Fibroblast of the aortic adventitia (primary cell): ENCODE measurements around the gene THTPA. TPM values are rescaled to one million over a fixed set of nuclear protein-coding genes. Genes with fewer than 3 reads are reported as not detected.

ENCODE experiments used
- DNase-seq: peaks from one replicate; pipeline ENCODE4 v3.0.0-alpha.2; 2010; ENCODE audit warnings: low read depth
- H3K4me3 ChIP-seq: 2 replicates; pipeline ENCODE4 v1.5.1; 2011; ENCODE audit warnings: low read depth, mild to moderate bottlenecking, control low read depth, low read length, moderate library complexity
- total RNA-seq: library from RNA; depleted of rRNA; stranded (reverse); fragments of >200 nt; gene quantifications from 2 replicates; pipeline ENCODE4 v1.2.3, GENCODE V29; 2012; ENCODE audit warnings: low replicate concordance
- TF ChIP-seq, protein P1 (sequence below): IDR thresholded peaks from 2 replicates; pipeline ENCODE4 v1.5.1; 2011; ENCODE audit warnings: mild to moderate bottlenecking, low read length, control low read depth, inconsistent platforms; ENCODE audit not compliant: insufficient read depth

The THTPA gene
- total RNA-seq, 1 donor, result 22.3 TPM

DNA sequence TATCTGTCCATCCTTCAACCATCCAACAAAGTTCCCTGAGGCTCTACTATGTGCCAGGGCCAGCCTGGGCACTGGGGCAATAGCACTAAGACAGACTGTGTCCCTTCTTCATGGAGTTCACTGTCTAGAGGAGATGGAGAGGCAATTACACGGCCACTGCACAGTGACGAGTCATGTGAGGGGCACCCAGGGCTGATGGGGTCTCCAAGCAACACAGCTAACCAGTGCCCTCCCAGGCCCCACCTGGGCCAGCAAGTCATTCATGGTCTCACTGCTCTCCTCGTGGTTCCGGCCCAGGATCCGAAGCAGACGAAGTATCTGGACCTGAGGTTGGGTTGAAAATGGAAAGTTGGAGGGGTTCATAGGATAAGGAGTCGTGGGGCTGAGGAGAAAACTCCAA, 8.8 kb downstream of the THTPA start:
- no peak overlapping the region for H3K4me3 ChIP-seq
- TF ChIP-seq, protein P1, sequence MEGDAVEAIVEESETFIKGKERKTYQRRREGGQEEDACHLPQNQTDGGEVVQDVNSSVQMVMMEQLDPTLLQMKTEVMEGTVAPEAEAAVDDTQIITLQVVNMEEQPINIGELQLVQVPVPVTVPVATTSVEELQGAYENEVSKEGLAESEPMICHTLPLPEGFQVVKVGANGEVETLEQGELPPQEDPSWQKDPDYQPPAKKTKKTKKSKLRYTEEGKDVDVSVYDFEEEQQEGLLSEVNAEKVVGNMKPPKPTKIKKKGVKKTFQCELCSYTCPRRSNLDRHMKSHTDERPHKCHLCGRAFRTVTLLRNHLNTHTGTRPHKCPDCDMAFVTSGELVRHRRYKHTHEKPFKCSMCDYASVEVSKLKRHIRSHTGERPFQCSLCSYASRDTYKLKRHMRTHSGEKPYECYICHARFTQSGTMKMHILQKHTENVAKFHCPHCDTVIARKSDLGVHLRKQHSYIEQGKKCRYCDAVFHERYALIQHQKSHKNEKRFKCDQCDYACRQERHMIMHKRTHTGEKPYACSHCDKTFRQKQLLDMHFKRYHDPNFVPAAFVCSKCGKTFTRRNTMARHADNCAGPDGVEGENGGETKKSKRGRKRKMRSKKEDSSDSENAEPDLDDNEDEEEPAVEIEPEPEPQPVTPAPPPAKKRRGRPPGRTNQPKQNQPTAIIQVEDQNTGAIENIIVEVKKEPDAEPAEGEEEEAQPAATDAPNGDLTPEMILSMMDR, result no peak
- DNase-seq, result no peak

DNA sequence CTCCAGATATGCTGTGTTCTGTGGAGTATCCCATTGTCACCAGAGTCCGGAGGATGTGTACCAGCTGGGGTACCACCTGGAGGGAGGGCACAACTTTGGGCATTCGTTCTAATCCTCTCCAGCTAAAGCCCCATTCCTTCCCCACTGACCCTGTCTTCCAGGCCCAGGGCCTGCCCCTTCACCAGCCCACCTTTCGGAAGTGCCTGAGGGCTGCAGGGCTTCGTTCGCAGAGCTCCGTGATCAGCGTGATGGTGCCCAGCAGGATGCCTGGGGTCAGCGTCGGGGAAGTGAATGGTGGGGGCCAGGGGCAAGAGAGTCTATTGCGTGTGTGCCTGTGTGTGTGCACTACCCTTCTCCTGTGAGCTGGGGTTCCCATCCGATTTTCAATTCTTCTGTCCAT, 9.6 kb downstream of the THTPA start:
- no peak overlapping the region for H3K4me3 ChIP-seq
- TF ChIP-seq, protein P1, result no peak
- DNase-seq, result no peak

DNA sequence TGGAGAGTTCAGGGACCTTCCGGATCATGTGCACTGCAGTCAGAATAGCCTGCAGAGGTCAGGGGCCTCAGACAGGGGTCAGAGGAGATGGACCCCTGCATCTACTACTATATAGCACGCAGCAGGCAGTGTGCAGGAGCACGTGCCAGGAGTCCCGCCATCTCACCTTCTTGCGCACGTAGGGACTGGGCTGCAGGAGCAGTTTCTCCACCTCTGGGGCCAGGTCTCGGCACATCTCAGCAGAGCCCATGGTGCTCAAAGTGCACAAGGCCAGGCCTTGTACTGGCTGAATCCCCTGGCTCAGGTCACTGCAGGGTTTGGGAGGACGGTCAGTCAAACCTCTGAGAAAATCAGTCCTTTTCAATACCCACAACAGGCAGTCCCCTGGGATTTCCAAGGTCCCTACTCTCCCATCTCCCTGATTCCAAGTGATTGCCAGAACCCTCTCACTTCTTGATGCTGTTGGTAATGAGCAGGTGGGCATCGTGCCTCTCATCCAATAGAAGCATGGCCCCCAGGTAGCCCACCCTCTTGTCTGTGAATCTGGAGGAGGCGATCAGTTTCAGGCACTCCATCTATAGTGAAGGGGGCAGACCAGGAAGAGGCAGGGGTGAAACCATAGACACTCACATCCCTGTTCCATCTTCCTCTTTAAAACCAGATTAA, 10.2 kb downstream of the THTPA start:
- DNase-seq, result no peak

DNA sequence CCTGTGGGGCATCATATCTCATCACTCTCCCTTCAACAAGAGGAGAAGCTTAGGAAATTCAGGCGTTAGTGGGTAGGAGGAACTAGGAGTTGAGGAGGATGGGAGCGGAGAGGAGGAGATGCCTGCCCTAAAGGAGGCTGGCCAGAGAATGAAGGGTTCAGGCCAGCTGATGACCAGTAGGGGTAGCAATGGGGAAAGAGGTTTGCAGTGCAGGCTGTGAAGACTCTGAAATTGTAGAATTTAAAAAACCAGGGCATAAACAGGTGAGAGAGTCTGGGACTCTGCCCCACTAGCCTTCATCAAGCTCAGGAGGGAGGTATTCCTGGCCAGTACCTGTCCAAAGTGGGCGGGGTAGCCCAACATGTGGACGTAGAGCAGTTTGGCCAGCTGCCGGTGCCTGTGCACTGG, 10.7 kb downstream of the THTPA start:
- TF ChIP-seq, protein P1, result peak; percentile 37
- peak; percentile 29 for DNase-seq
- peak overlapping the region; percentile 67 for H3K4me3 ChIP-seq

More for the DNA sequence above, 10.2 kb downstream of the THTPA start:
- H3K4me3 ChIP-seq, result no peak overlapping the region
- TF ChIP-seq, protein P1, result no peak

DNA sequence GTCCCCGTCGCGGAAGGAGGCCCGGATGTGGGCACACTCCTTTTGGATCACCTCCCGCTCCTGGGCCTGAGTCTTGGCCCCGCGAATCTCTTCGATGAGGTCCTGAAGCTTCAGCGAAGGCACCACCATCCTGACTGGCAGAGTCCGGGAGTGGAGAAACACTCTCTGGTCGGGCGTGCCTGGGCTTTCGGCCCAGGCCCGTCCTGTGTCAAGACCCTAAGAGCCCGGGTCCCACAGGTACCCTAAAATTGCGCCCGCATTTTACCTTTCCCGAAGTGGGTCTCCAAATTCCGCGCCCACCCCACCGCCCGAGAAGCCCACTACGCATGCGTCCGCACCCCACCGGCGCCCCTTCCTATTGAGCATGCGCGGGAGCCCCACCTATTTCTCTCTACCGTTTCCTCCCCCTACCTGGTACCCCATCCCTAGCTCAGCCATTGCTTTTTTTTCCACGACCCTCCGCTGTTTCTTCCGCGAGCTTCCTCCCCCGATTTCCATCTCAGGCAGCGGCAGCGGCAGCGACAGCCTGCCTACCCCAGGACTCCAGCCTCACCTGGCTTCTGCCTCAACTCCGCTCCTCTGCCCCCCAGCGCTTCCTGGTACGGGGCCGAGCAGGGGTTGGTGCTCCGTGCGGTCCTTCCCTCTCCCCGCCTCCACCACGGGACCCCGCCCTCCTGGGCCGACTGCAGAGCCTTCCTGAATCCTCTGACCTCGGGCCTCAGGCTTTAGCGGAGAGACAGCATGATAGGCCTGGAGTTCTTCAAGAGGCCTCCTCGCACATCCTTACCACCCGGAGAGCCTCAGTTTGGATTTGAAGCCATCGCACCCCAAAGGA, 11.3 kb downstream of the THTPA start, which contains the start of gene AP1G2:
TSS of gene AP1G2 (minus strand) at position 606 of the 835 bp plus-strand sequence. CDS start at position 129, 477 bp downstream.
- TF ChIP-seq, protein P1, result no peak
- peak within 1 kb of the TSS; percentile 67 for H3K4me3 ChIP-seq
- DNase-seq, result peak; percentile 38

DNA sequence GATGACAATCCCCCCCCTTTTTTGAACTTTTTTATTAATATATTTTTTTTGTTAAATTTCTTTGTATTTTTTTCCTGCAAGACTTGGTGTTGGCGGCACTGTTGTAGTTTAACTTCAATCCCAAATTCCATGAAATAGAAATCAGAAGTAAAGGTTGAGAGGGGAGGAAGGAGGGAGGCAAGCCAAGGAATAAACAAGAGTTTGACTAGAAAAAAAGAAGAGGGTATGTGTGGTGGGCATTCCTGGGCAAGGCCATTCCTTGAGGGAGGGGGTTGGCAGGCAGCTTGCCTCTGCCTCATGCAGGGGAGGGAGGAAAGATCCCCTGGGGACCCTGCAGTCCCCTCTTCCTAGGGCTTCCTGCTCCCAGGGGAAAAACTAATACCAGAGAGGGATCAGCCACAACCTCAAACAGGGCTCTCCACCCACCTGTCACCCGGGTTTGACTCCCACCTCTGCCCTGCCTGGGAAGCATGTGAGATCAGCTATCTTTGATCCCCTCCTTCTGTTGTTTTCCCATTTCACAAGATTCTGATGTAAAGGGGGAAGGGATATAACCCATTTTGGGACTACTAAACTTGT, 12.0 kb downstream of the THTPA start:
- H3K4me3 ChIP-seq, result no peak overlapping the region
- TF ChIP-seq, protein P1, result no peak
- DNase-seq, result no peak
